DMS153 (cell line): ENCODE data around the gene L3MBTL4.
A peak's percentile ranks its signal among the peaks of the same experiment; 100 is the strongest.
"Not testable (repeated sequence)": the region's sequence is repeated elsewhere in the genome, so short reads cannot be mapped to it uniquely, and the experiment has no call there.

ENCODE experiments used
- DNase-seq: peaks from one replicate; lab custom pipeline; 2025; lab: John Stamatoyannopoulos, UW

L3MBTL4 gene

GRCh38 chr18:6406075-6406909, 8.4 kb downstream of the L3MBTL4 start:
- DNase-seq = no peak

- DNase-seq = no peak
These were observed 9.3 kb downstream of the L3MBTL4 start for GRCh38 chr18:6405237-6406074.

GRCh38 chr18:6404834-6405233, 9.9 kb downstream of the L3MBTL4 start:
- DNase-seq = no peak

- no peak for DNase-seq
These were observed 13.0 kb downstream of the L3MBTL4 start for GRCh38 chr18:6401687-6402086.

- no peak for DNase-seq
These were observed 14.9 kb downstream of the L3MBTL4 start for GRCh38 chr18:6399776-6400175.

- no peak for DNase-seq
These were observed 16.7 kb downstream of the L3MBTL4 start for GRCh38 chr18:6397931-6398566.

GRCh38 chr18:6396847-6397246, 17.9 kb downstream of the L3MBTL4 start:
- DNase-seq = no peak

GRCh38 chr18:6396276-6396675, 18.4 kb downstream of the L3MBTL4 start:
- no peak for DNase-seq

GRCh38 chr18:6389005-6389404, 25.7 kb downstream of the L3MBTL4 start:
- no peak for DNase-seq

GRCh38 chr18:6382963-6383362, 31.7 kb downstream of the L3MBTL4 start:
- DNase-seq = no peak

- DNase-seq = not testable (repeated sequence)
These were observed 37.2 kb downstream of the L3MBTL4 start for GRCh38 chr18:6377473-6377872.

- DNase-seq = no peak
These were observed 38.1 kb downstream of the L3MBTL4 start for GRCh38 chr18:6376433-6377229.

- no peak for DNase-seq
These were observed 39.7 kb downstream of the L3MBTL4 start for GRCh38 chr18:6374935-6375529.

- peak; percentile 80 for DNase-seq
These were observed 40.4 kb downstream of the L3MBTL4 start for GRCh38 chr18:6374340-6374739.

- DNase-seq = no peak
These were observed 41.5 kb downstream of the L3MBTL4 start for GRCh38 chr18:6373187-6373586.

- peak; percentile 62 for DNase-seq
These were observed 43.6 kb downstream of the L3MBTL4 start for GRCh38 chr18:6370886-6371635.

GRCh38 chr18:6370410-6370809, 44.3 kb downstream of the L3MBTL4 start:
- peak; percentile 14 for DNase-seq

- no peak for DNase-seq
These were observed 46.7 kb downstream of the L3MBTL4 start for GRCh38 chr18:6368017-6368416.

GRCh38 chr18:6367208-6367607, 47.5 kb downstream of the L3MBTL4 start:
- no peak for DNase-seq

GRCh38 chr18:6366776-6367175, 47.9 kb downstream of the L3MBTL4 start:
- no peak for DNase-seq

- no peak for DNase-seq
These were observed 49.3 kb downstream of the L3MBTL4 start for GRCh38 chr18:6365385-6365784.
